Fibroblast of lung (primary cell): ENCODE data around the gene HIVEP3.
A peak's percentile ranks its signal among the peaks of the same experiment; 100 is the strongest.

Experiments used
- CTCF ChIP-seq, 2 donors: IDR thresholded peaks in 1 of 2; conservative IDR thresholded peaks in 1 of 2; 1 replicate in 1 of 2; 2 replicates in 1 of 2; pipeline ENCODE4 v1.5.1; 2011 to 2012; ENCODE audit warnings: low read length in 2 of 2, control low read depth in 1 of 2, inconsistent platforms in 1 of 2, low read depth in 1 of 2, mild to moderate bottlenecking in 1 of 2
- EZH2 ChIP-seq: IDR thresholded peaks from 2 replicates; pipeline ENCODE4 v1.5.1; 2012; ENCODE audit warnings: low read length, control low read depth, mild to moderate bottlenecking; ENCODE audit errors: missing control alignments

DNA sequence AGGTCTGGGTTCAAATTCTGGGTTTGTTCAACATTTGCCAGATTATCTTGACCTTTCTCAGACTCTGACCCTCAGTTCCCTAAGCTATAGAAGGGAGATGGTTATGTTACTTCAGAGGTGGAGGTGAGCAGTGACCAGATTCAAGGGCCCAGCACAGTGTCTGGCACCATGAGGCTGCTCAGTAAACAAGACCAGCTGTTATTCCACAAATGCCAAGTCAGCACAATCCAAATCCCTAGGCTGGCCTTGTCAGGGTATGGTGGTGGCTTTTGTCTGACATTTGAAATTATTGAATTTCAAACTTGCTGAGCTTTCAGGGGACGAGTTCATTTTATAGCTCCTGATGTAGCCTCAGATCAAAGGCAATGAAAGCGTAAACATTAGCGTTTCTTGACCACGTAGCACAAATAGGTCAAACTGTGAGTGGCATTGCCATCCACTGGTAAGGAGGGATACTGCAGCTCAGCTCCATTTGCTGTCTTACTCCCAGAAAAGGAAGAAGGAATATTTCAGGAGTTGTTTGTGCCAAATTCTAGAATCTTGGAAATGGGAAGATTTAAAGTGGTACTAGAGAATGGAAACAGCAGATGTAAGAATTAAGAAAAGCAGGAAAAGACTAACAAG is 339.9 kb downstream of the HIVEP3 start:
- TF ChIP-seq CTCF (conservative IDR thresholded peaks at IDR 0.05 in 1 of 2, IDR thresholded peaks at IDR 0.05 in 1 of 2; ENCODE audit: low read depth in 1 of 2, low read length in 2 of 2) (peak; percentile 46 to 69), EZH2 (no peak)
